ENCODE results near the gene C14orf180.

C14orf180 gene

DNA sequence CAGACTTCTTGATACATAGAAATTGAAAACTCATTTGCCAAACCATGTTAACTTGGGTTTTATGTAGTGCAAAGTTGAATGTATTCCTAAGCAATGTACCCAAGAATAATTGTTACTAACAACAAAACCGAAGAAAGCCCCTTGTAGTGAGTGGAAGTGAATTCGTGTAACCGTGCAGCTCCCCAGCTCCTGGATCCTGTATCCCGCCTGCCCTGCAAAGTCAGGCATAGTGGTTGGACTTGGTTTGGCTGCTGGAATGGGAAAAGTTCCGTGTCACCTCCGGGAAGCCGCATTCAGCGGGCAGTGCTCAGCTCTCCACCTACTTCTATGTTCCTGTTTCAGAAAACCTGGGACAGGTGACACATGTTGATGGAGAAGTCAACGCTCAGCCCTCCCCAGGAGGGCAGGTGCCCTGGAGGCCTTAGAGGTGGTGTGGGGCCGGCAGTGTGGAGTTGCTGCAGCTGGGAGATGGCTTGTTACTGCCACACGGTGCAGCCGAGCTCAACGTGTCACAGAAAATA is 29.2 kb upstream of the C14orf180 start:
- no peak for DNase-seq

DNA sequence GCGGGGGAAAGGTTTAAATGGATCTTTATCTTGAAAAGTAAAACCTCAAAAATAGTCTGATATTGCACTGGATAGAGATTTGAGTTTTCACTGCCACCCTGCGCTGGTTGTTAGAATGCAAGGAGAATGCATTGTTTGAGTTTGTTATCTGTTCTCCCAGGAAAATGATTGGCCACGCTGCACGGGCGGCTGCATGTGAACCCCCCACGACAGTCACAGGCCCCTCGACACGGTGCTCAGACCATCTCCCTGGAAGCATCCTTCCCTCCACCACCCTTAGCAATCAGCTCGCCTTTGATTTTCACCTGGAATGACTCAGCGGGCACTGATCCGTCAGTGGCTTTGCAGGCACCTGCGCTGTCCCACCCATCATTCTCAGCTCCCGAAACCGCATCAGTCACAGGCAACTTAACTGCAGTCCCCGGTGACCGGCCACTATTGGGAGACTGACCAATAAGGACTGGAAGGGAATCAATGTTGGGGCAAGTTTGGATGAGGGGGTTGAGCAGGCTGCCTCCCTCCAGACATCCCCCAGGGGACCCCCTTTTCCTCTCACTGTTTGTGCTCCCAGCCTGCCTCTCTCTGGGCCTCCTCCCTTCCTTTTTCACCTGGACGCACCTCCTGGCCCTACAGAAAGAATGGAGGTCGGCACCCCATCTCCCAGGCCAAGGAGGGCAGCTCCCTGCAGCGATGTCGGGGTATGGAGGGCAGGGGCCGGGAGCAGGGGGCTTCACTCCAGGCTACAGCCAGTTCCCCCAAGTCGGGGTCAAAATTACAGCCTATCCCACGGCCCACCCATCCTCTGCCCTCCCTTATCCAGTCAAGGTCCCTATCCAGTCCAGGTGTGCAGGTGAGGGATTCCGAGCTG is 28.5 kb upstream of the C14orf180 start:
- no peak for DNase-seq

DNA sequence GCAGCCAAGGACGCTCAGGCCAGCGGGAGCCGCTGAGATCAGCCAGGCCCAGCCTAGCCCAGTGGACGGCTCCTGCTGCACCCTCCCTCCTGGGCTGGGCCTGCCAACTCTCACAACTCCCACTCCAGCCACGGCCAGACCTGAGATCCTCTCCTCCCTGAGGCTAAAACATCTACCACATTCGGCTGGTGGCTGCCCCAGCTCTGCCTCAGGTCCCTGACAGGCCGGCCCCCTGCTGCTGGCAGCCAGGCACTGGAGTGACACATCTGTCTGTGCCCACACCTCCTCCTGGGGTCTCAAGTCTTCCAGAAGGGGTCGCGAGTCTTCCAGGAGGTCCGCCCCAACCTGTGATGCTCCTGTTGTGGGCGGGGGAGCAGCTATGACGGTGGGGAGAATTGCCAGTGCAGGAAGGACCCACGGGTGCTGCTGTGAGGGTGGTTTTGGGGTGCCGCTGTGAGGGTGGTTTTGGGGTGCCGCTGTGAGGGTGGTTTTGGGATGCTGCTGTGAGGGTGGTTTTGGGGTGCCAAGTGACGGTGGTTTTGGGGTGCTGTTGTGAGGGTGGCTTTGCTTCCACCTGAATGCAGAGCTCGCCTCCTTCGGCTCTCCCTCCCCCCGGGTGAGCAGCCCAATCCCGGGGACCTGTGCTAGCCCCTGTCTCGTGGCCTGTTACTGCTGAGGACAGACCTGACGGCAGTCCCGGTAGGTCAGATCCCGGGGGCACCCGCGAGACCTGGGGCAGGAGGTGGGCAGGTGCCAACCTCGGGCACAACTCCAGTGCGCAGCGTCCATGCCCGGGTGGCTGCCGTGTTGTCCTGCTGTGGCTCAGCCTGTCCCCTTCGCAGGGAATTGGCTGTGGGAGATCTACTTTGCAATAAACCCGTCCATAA is 27.5 kb upstream of the C14orf180 start:
- no peak for DNase-seq

DNA sequence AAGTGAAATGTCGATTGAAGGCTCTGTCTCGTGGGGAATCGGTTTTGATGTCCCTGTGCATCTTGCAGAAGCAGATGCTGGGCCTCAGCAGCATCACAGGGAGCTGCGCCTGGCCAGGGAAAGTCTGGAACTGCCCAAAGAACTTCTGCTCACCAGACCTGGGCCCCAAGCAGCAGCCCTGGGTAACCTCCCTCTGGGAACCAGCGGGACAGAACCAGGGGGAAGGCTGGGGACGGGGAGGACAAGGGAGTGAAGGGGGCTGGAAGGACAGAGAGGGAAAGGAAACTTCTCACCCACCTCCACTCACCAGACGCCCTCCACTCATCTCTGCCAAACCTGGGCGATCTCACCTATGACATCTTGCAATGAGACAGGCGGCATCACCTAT is 26.8 kb upstream of the C14orf180 start:
- DNase-seq = no peak

DNA sequence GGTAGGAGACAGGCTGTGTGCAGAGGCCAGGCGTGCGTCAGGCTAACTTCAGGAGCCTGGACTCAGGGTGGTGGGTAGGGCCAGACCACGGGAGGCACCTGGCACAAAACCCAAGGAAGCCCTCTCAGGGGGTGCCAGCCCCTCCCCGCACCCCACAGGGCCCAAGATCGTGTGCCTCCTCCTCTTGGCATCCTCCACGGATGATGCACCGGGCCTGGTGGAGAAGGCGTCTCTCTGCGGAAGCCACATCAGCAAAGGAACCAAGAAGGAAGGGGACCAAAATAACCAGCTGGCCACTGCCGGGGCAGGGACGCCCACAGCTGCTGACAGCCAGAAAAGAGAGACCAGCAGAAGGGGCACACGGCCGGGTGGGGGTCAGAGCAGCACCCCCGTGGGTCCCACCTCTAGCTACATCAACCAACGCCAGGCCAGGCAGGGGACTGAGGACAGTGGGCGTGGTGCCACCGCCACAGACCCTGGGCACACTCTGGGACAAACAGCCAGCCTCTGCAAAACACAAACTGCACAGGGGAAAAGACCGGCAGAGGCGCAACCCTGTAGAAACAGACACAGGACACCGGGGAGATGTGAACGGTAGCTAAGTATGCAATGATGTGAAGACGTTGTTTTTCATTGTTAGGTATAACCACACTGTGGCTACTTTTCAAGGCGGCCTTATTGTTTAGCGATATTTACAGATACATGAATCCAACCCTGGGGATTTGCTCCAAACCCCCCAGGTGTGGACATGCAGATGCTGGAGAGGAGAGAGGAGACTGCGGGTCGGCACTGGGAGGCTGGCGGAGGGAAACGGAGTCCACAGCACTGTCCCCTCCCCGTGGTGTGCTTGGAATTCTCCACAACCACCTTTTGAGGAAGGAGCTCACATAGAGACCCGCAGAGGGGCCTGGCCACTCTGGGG is 26.1 kb upstream of the C14orf180 start:
- DNase-seq = peak; percentile 0

DNA sequence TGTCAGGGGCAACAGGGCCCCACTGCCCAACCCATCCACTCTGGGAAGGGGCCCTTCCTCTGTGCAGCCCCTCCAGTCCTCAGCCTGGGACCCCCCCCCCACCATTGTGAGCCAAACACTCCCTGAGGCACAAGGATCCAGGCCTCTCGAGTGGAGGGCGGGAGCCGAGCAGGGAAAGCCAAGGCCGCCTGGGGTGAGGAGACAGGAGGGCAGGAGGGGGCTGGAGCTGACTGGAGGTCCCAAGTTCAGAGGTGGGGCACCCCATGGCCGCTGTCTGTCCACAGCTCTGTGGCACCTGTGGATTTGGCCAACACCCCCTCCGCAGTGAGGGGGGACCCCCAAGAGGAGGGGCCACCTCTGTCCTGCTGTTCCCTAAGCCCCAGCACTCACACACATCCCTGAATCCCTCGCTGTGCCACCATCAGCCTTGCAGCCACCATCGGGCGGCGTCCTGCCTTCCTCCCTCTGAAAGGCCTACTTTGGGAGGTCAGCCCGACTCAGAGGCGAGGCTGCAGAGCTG is 25.4 kb upstream of the C14orf180 start:
- DNase-seq = no peak

DNA sequence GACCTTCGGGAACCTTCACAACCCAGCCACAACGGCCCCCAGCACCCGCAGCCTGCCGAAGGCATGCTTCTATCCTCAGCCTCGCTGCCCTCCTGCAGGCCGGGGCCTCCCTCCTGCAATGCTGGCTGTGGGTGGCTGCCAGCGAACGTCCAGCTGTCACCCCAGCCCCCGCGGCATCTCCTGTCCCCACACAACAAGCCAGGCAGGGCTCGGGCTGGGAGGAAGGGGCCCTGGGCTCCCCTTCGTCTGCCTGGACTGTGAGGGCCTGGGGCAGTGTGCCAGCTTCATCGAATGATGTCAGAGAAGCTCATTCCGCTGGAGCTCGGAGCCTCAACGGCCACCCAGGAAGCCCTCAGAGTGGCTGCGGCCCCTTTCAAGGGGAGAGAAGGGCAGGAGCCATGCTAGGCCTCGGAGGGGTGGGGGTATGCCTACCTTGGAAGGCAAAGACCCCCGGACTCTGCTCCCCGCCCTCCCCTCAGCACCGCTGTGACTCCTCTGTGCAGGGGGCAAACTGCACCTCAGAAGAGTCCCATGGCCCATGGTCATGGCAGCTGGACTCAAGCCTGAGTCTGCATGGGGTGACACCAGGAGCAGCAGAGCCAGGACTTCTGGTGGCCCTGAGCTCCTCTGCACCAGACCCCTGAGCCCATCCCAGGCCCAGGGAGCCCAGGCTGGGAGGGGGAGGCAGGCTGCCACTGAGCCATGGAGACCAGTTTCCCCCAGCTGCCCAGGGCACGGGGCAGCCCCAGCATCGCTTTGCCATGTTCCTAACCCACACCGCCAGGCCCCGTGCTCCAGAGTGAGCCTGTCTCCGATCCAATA is 24.7 kb upstream of the C14orf180 start:
- peak; percentile 12 for DNase-seq

DNA sequence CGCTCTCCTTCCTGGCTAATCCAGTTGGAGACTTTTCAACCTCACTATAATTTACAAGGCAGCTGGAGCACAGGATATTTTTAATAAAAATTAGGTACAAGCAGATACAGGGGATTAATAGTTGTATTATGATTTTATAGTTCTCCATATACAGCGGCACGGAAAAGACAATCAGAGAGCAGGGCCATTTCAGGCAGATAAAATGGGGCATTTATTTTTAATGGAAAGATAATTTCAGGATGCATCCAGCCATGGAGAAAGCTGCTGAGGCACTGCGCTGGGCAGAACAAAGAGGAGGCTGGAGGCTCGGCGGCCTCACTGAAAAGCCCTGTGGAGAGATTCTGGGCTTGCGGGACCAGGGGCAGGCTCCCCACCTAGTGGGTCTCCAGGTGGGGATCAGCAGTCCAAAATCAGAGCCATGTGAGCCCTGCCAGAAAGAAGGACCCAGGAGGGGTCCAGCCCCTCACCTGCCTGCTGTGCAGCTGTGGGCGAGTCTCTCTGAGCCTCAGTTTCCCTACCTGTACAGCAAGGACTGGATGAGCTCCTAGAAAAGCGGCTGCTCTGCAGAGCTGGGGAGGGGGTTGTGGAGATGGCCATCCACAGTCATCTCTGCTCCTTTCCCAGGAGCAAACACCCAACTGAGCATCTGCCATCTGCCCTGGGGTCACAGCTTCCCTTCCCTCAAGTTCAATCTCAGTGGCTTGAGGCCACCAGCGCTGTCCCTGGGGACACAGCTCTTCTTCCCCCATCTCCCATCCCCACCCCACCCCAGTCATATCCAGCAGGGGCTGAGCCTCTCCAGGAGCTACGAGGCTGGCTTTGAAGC is 23.9 kb upstream of the C14orf180 start:
- DNase-seq = peak; percentile 0

DNA sequence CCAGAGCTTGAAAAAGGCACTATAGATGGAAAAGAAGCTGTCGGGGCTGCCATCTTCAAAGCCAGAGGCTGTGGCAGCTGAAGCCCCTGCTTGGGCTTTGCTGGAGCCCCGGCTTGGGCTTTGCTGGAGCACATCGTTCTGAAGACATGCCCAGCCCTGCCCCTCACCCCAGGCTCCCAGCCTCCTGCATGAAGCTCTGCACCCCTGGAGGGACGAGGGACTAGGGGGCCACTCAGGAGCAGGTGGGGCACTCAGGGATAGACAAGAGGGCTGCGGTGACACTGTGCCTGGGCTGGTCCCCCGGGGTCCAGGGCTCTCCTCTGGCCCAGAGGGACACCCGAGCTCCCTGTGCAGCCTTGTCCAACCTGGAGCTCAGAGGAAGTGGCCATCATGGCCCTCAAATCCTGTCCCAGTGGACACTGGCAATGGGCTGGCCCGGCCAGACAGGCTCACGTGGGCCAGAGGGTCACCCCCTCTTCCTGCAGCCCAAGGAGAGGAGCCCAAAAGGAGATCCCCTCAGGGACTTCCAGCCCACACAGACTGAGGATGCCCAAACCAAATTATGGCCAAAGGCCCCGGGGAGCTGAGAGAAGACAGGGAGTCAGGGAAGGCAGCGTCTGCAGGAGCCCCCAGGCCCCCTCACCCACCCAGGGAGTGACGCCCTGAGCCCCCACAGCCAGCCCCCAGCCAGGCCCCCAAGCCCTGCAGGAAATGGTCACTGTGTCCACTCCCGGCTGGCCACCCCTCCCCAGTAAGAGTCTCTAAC is 23.1 kb upstream of the C14orf180 start:
- peak; percentile 1 for DNase-seq

DNA sequence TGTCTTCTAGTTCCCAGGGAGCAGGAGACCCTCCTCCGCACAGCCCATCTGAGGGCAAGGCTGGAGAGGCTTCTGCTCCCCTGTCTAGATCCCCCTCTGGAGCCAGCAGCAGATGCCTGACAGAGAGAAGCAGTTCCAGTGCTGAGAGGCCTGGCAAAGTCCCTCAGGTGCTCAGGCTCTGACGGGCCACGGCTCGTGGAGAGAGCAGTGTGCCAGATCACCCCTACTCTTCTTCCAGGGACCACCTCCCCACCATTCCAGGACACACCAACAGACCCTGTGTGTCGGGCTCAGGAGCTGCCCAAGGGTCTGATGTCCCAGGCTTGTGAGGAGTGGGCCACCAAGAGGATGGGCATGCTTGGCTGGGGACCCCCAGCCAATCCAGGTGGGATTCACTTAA is 22.5 kb upstream of the C14orf180 start:
- no peak for DNase-seq

DNA sequence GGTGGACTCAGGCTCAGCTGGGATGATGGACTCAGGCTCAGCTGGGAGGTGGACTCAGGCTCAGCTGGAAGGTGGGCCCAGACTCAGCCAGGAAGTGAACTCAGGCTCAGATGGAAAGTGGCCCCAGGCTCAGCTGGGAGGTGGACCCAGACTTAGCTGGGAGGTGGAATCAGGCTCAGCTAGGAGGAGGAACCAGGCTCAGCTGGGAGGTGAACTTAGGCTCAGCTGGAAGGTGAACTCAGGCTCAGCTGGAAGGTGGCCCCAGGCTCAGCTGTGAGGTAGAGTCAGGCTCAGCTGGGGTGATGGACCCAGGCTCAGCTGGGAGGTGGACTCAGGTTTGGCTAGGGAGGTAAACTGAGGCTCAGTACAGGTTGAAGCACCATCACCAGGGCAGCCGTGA is 21.8 kb upstream of the C14orf180 start:
- peak; percentile 0 for DNase-seq

DNA sequence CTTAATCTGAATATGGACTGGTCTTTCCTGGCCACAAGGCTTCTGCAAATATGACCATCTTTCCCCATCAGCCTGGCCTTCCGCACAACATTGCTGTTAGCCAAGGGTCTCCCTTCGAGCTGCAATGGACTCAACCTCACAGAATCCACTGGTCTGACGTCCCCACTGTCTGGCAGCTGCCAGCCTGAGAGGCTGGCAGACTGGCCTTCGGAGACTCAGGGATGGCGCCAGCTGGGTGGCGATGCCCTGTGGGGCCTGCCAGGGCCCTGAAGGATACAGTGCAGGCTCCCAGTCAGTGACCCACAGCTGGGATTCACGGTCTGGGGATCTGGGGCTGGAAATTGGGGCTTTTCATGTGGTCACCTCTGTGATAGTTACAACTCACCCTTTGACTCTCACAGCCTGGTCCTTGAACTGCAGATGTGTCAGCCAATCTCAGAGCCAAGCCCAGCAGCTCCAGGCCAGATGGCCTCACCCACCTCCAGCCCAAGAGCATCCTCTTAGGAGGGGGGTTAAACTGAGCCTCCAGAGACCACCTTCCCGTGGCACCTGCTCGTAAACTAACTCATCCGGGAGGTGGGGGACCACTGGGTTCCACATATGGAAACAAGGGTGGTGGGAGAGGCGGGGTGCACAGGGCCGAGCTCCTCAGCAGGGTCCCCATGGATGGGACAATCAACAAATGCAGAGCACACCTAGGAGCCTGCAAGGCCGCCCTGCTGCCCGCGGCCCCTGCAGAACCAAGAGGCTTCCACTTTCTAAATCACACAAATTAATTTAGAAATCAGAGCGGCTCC is 21.1 kb upstream of the C14orf180 start:
- peak; percentile 1 for DNase-seq

DNA sequence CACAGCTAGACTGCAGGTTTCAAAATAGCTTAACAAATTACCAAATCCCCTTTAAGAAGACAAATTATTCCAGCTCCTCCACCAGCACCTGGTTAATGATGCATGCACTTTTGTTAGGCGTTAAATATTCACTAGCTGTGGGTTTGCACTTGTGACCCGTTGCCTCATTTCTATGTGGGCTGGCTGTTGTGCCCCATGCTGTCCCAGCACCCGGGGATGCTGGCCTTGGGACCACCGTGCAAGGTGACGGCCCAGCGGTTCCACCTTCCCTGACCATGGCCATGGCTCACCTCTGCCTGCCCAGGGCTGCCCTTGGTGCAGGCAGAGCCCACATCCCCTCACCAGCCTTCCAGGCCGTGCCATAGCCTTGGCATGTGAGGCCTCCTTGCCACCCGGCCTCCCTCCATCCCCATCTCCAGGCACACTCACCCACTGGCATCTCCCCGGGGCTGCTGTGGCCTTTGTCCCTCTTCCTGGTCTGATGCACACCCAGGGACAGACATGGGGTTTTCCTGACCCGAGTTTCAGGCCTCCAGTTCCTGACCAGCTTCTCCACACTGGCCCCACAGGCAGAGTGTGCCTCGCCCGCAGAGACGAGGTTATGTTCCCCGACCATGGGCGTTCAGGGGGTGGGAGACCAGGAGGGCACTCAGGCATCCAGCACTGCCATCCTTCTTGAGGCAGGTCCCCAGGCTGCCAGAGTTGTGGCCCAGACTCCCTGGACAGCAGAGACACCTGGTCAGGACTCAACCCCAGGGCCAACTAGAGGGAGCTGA is 20.3 kb upstream of the C14orf180 start:
- peak; percentile 17 for DNase-seq

DNA sequence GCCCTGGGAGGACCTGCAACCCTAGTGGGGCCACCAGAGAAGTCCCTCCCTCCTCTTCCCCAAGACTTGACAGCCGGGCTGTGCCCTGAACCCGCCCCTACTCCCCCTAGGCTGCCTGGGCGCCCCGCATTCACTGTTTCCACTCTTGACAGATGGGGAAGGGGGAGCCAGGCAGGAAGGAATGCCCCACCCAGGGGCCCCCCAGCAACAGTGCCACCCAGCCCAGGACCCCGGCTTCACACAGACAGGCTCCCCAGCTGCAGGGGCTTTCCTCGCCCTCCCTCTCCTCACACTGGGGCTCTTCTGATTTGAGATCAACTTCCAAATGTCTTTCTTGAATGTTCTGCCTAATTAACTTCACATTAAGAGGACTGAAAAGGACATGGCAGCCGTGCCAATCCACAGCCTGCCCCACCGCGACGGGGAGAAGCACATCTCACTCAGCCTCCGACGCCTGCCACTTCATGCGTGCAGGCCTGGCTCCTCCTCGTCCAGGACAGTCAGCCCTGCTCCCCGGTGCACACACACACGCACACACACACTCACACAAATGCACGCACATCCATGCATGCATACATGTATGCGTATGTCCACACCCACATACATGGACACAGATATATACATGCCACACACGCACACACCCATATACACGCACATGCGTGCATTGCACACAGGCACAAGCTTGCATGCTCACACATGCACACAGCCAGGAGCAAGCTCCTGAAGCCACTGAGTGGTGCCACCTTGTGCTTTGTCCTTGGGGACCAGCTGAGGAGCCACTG is 19.6 kb upstream of the C14orf180 start:
- DNase-seq = no peak

DNA sequence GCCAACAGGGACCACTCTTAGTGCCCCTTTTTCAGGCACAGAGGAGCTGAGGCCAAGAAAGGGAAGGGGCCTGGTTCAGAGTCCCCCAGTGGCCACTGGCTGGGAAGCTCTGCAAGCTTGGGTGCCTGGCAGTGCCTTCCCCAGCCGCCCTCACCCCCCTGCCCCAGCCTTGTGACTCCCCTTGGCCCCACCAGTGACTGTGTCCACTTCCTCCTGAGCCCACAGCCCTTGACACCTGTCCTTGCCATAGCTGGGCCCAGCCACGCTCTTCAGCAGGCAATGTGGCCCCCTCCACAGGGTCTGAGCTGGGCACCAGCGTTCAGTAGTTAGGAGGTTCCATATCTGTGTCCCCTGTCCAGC is 19.0 kb upstream of the C14orf180 start:
- no peak for DNase-seq

DNA sequence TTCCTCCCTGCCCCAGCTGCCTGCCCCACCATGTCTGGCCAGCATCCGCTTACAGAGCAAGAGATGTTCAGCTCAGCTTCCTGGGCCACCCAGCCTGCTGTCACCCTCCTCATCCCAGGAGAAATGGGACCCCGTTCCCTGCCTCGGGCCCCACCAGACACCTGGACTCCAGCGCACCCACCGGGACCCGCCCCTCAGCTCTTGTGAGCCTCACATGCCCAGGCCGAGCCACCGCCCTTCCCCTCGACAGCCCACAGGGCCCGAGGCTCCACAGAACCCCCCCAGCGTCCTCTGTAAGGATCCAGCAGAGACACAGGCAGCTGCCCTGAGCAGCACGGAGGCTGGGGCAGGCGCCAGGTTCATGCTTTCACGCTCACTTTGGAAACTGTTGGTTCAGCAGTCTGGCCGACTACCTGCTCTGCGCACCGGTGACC is 18.4 kb upstream of the C14orf180 start:
- no peak for DNase-seq

All from right kidney (tissue), 1 donor.